ENCODE data around the gene RBMXL3. TPM values are rescaled to one million over a fixed set of nuclear protein-coding genes. Genes with fewer than 3 reads are reported as not detected.

Gene RBMXL3
- total and polyA plus RNA-seq, 9 donors: not detected

DNA sequence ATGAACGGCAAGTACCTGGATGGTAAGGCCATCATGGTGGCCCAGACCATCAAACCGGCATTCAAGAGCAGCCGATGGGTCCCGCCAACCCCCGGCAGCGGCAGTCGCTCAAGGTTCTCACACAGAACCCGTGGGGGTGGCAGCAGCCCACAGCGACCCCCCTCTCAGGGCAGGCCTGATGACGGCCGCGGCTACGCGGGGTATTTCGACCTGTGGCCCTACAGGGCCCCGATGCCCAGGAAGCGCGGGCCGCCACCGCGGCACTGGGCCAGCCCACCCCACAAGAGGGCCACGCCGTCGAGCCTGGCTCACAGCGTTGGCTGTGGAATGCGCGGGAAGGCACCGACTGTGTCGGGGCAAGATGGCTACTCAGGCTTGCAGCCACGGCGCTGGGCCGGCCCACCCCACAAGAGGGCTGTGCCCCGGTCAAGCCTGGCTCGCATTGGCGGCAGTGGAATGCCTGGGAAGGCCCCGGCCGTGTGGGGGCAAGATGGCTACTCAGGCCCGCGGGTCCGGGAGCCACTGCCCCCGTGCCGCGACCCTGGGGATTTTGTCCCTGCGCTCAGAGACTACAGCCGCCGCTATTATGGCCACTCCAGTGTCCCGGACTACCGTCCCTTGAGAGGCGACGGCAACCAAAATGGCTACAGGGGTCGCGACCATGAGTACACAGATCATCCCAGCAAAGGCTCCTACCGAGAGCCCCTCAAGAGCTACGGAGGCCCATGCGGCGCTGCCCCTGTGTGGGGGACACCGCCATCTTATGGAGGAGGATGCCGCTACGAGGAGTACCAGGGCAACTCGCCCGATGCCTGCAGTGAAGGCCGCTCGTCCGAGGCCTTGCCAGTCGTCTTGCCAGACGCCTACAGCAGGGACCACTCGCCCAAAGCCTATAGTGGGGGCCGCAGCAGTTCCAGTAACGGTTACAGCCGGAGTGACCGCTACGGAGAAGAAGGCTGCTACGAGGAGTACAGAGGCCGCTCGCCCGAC is 731 bp downstream of the RBMXL3 start:
- Histone ChIP-seq H3K36me3 (no peaks in the 10 kb centered on the region), H3K4me1 (ENCODE audit: insufficient read depth) (no peaks in the 10 kb centered on the region), H3K27ac (no peak overlapping the region), H3K4me3 (no peak overlapping the region), H3K9me3 (no peaks in the 10 kb centered on the region), H3K27me3 (no peaks in the 10 kb centered on the region)
- 93 to 95% (median 94%) methylated on average over 66 to 76 of the region's 76 CpGs for WGBS, 3 donors
- intact Hi-C loops (cut with DNase I): no loop called here
- DNase-seq: peak in 2 of 5 donors; percentile 14 to 24
- TF ChIP-seq POLR2A (IDR thresholded peaks at IDR 0.05) (no peak), EP300 (IDR thresholded peaks at IDR 0.05) (no peak)
- TF ChIP-seq, protein P1, sequence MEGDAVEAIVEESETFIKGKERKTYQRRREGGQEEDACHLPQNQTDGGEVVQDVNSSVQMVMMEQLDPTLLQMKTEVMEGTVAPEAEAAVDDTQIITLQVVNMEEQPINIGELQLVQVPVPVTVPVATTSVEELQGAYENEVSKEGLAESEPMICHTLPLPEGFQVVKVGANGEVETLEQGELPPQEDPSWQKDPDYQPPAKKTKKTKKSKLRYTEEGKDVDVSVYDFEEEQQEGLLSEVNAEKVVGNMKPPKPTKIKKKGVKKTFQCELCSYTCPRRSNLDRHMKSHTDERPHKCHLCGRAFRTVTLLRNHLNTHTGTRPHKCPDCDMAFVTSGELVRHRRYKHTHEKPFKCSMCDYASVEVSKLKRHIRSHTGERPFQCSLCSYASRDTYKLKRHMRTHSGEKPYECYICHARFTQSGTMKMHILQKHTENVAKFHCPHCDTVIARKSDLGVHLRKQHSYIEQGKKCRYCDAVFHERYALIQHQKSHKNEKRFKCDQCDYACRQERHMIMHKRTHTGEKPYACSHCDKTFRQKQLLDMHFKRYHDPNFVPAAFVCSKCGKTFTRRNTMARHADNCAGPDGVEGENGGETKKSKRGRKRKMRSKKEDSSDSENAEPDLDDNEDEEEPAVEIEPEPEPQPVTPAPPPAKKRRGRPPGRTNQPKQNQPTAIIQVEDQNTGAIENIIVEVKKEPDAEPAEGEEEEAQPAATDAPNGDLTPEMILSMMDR (IDR thresholded peaks at IDR 0.05): no peak

DNA sequence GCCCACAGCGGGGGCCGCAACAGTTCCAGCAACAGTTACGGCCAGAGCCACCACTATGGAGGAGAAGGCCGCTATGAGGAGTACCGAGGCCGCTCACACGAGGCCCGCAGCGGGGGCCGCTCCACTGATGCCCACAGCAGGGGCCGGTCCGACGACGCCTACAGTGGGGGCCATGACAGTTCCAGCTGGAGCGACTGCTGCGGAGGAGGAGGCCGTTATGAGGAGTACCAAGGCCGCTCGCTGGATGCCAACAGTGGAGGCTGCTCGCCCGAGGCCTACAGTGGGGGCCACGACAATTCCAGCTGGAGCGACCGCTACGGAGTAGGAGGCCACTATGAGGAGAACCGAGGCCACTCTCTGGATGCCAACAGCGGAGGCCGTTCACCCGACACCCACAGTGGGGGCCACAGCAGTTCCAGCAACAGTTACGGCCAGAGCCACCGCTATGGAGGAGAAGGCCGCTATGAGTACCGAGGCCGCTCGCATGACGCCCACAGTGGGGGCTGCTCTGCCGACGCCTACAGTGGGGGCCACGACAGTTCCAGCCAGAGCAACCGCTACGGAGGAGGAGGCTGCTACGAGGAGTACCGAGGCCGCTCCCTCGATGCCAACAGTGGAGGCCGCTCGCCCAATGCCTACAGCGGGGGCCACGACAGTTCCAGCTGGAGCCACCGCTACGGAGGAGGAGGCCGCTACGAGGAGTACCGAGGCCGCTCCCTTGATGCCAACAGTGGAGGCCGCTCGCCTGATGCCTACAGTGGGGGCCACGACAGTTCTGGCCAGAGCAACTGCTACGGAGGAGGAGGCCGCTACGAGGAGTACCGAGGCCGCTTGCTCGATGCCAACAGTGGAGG is 1.7 kb downstream of the RBMXL3 start:
- 92 to 95% (median 94%) methylated on average over 62 to 64 of the region's 64 CpGs for WGBS, 3 donors
- H3K27me3 ChIP-seq: no peaks in the 10 kb centered on the region
- intact Hi-C loops (cut with DNase I): no loop called here
- no peak for DNase-seq
- H3K4me1 ChIP-seq (ENCODE audit: insufficient read depth): no peaks in the 10 kb centered on the region
- H3K27ac ChIP-seq: no peak overlapping the region
- H3K4me3 ChIP-seq: no peak overlapping the region
- TF ChIP-seq, protein P1 (IDR thresholded peaks at IDR 0.05): no peak
- TF ChIP-seq EP300 (IDR thresholded peaks at IDR 0.05) (no peak), POLR2A (IDR thresholded peaks at IDR 0.05) (no peak)
- no peaks in the 10 kb centered on the region for H3K36me3 ChIP-seq
- H3K9me3 ChIP-seq: no peaks in the 10 kb centered on the region

DNA sequence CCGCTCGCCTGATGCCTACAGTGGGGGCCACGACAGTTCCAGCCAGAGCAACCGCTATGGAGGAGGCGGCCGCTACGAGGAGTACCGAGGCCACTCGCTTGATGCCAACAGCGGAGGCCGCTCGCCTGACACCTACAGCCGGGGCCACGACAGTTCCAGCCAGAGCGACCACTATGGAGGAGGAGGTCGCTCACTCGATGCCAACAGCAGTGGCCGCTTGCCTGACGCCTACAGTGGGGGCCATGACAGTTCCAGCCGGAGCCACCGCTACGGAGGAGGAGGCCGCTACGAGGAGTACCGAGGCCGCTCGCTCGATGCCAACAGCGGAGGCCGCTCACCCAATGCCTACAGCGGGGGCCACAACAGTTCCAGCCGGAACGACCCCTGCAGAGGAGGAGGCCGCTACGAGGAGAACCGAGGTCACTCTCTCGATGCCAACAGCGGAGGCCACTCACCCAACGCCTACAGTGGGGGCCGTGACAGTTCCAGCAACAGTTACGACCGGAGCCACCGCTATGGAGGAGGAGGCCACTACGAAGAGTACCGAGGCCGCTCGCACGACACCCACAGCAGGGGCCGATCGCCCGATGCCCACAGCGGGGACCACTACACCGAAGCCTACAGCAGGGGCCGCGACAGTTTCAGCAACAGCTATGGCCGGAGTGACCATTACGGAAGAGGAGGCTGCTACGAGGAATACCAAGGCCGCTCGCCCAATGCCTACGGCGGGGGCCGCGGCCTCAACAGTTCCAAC is 2.5 kb downstream of the RBMXL3 start:
- DNase-seq: no peak
- H3K9me3 ChIP-seq: no peaks in the 10 kb centered on the region
- 94 to 95% (median 95%) methylated on average over 62 to 64 of the region's 64 CpGs for WGBS, 3 donors
- intact Hi-C loops (cut with DNase I): no loop called here
- H3K4me1 ChIP-seq (ENCODE audit: insufficient read depth): no peaks in the 10 kb centered on the region
- no peak overlapping the region for H3K4me3 ChIP-seq
- H3K36me3 ChIP-seq: no peaks in the 10 kb centered on the region
- no peaks in the 10 kb centered on the region for H3K27me3 ChIP-seq
- TF ChIP-seq POLR2A (IDR thresholded peaks at IDR 0.05) (no peak), EP300 (IDR thresholded peaks at IDR 0.05) (no peak)
- TF ChIP-seq, protein P1 (IDR thresholded peaks at IDR 0.05): no peak
- H3K27ac ChIP-seq: no peak overlapping the region

DNA sequence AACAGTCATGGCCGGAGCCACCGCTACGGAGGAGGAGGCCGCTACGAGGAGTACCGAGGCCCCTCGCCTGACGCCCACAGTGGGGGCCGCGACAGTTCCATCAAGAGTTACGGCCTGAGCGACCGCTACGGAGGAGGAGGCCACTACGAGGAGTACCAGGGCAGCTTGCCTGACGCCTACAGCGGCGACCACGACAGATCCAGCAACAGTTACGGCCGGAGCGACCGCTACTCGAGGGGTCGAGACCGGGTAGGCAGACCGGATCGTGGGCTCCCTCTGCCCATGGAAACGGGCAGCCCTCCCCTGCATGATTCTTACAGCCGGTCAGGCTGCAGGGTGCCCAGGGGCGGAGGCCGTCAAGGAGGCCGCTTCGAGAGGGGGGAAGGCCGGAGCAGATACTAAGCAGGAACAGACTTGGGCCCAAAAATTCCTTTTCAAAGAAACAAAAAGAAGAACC is 3.1 kb downstream of the RBMXL3 start:
- Histone ChIP-seq H3K4me1 (ENCODE audit: insufficient read depth) (no peaks in the 10 kb centered on the region), H3K27me3 (no peaks in the 10 kb centered on the region), H3K36me3 (no peaks in the 10 kb centered on the region), H3K27ac (no peak overlapping the region), H3K4me3 (no peak overlapping the region), H3K9me3 (no peaks in the 10 kb centered on the region)
- TF ChIP-seq POLR2A (IDR thresholded peaks at IDR 0.05): no peak
- TF ChIP-seq, protein P1 (IDR thresholded peaks at IDR 0.05): no peak
- TF ChIP-seq EP300 (IDR thresholded peaks at IDR 0.05): no peak
- DNase-seq: no peak
- 91 to 93% (median 91%) methylated on average over 35 of the region's 35 CpGs for WGBS, 3 donors
- intact Hi-C loops (cut with DNase I): no loop called here

All from ovary (tissue), 9 donors.